Spleen (tissue), 11 donors: ENCODE results near the gene ERC1. TPM values are rescaled to one million over a fixed set of nuclear protein-coding genes. Genes with fewer than 3 reads are reported as not detected.
"Not testable (repeated sequence)": the region's sequence is repeated elsewhere in the genome, so short reads cannot be mapped to it uniquely, and the experiment has no call there.

ENCODE experiments used
- DNase-seq: peaks from one replicate; pipeline ENCODE4 v3.0.0-alpha.2; 2020
- H3K27ac ChIP-seq, 8 donors: fragments of 200-600 bp; sonication (generic) in 7 of 8; 1 replicate in 4 of 8; 2 replicates in 4 of 8; pipeline versions ENCODE4 v1.5.0 to v1.8.0; 2016 to 2021; ENCODE audit warnings: inconsistent platforms in 4 of 8, mild to moderate bottlenecking in 4 of 8, moderate library complexity in 1 of 8
- H3K27me3 ChIP-seq, 7 donors: fragments of 200-600 bp; sonication (generic) in 6 of 7; replicated peaks in 1 of 7; 1 replicate in 4 of 7; 2 replicates in 3 of 7; pipeline versions ENCODE4 v1.5.0 to v1.8.0; 2016 to 2021; ENCODE audit warnings: inconsistent platforms in 3 of 7, mild to moderate bottlenecking in 1 of 7
- H3K36me3 ChIP-seq, 6 donors: fragments of 200-600 bp; sonication (generic) in 5 of 6; 1 replicate in 4 of 6; 2 replicates in 2 of 6; pipeline versions ENCODE4 v1.5.0 to v1.8.0; 2016 to 2021; ENCODE audit warnings: inconsistent platforms in 2 of 6
- H3K4me1 ChIP-seq, 6 donors: fragments of 200-600 bp; sonication (generic) in 5 of 6; 1 replicate in 3 of 6; 2 replicates in 3 of 6; pipeline versions ENCODE4 v1.5.0 to v1.8.0; 2016 to 2021; ENCODE audit warnings: inconsistent platforms in 3 of 6
- H3K4me3 ChIP-seq, 8 donors: fragments of 200-600 bp; sonication (generic) in 7 of 8; 1 replicate in 4 of 8; 2 replicates in 4 of 8; pipeline versions ENCODE4 v1.5.0 to v1.8.0; 2016 to 2021; ENCODE audit warnings: inconsistent platforms in 4 of 8, mild to moderate bottlenecking in 4 of 8, moderate library complexity in 2 of 8
- H3K9me3 ChIP-seq, 8 donors: fragments of 200-600 bp; sonication (generic) in 7 of 8; 1 replicate in 4 of 8; 2 replicates in 4 of 8; pipeline versions ENCODE4 v1.5.0 to v1.8.0; 2016 to 2021; ENCODE audit warnings: inconsistent platforms in 4 of 8
- POLR2A ChIP-seq, 3 donors: fragments of 450-650 bp; IDR thresholded peaks; one replicate each; pipeline ENCODE4 v1.5.1; 2017; ENCODE audit warnings: antibody characterized with exemption in 3 of 3, mild to moderate bottlenecking in 1 of 3
- POLR2AphosphoS5 ChIP-seq, 3 donors: sonication (generic); formaldehyde crosslinking; IDR thresholded peaks; one replicate each; pipeline ENCODE4 v1.5.1; 2017; ENCODE audit warnings: antibody characterized with exemption in 3 of 3
- WGBS, 5 donors: extraction: QIAGEN DNeasy Blood & Tissue Kit in 3 of 5; methylation state at CpG; one replicate each; pipeline versions ENCODE4 v1.1.5 to v1.1.7; 2013 to 2018; 5-methylcytosine and 5-hydroxymethylcytosine counted together
- intact Hi-C: fragments of 100-400 bp; cut with DNase I; formaldehyde crosslinking; loops from one replicate; pipeline ENCODE4 v1.15.0; 2023; ENCODE audit warnings: low total_unique reads
- polyA plus RNA-seq, 3 donors: library from polyadenylated mRNA; stranded (reverse); fragments of 200-250 nt; gene quantifications; one replicate each; pipeline ENCODE4 v1.2.1, GENCODE V29; 2013
- total RNA-seq, 7 donors: library from RNA; depleted of rRNA in 3 of 7; stranded (reverse); fragments of >200 nt in 3 of 7; fragmentation: NEBNext Ultra II Directional in 4 of 7; extraction: Animal tissue kit (Norgen Biotek cat#: 25700) in 4 of 7; gene quantifications; one replicate each; pipeline versions ENCODE4 v1.1.0 to v1.2.1, GENCODE V29; 2016 to 2021
- TF ChIP-seq, protein P1 (sequence below), 11 experiments: fragments of 200-600 bp in 7 of 11; fragments of 450-650 bp in 4 of 11; sonication (generic) in 4 of 11; IDR thresholded peaks in 8 of 11; conservative IDR thresholded peaks in 3 of 11; 1 replicate in 7 of 11; 2 replicates in 4 of 11; pipeline versions ENCODE4 v1.4.0 to v1.8.0; 2016 to 2021; ENCODE audit warnings: antibody characterized with exemption in 11 of 11, inconsistent platforms in 4 of 11, mild to moderate bottlenecking in 1 of 11
- donor health status: healthy with polysubstance abuse.
- donor health status: DM: no; HTN: no; CAD: no; lungs with moderate emphysema.
- donor health status: DM: no; HTN: no; CAD: no.
- donor health status: Bipolar disorder and iron deficiency.
- donor health status: healthy.
- donor health status: DM: no; HTN: no; CAD: no.
- donor health status: DM: yes; HTN: yes; CAD: no.

ERC1 gene
- total and polyA plus RNA-seq, 10 donors, result 1.2 to 73.4 (median 42.6) TPM

DNA sequence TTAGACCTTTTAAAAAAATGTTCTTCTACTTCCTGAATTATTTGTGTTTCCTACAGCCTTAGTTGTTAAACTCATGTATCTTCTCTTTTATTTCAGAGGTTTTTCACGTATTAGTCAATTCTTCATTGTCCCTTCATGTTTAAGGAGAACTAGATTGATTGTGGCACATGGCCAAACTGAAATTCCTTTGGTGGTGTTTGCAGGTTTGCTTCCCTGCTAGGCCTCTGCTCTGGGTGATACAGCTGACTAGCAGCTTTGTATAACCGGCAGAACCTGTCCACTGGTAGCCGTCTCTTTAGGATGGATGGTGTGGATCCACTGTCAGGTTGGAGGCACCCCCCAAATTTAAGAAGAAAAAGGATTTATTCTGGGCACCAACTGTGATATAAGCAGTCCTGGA lies 341.3 kb downstream of the ERC1 start:
- no peak for TF ChIP-seq POLR2A (IDR thresholded peaks at IDR 0.05)
- no peak for TF ChIP-seq POLR2AphosphoS5 (IDR thresholded peaks at IDR 0.05)
- TF ChIP-seq, protein P1, sequence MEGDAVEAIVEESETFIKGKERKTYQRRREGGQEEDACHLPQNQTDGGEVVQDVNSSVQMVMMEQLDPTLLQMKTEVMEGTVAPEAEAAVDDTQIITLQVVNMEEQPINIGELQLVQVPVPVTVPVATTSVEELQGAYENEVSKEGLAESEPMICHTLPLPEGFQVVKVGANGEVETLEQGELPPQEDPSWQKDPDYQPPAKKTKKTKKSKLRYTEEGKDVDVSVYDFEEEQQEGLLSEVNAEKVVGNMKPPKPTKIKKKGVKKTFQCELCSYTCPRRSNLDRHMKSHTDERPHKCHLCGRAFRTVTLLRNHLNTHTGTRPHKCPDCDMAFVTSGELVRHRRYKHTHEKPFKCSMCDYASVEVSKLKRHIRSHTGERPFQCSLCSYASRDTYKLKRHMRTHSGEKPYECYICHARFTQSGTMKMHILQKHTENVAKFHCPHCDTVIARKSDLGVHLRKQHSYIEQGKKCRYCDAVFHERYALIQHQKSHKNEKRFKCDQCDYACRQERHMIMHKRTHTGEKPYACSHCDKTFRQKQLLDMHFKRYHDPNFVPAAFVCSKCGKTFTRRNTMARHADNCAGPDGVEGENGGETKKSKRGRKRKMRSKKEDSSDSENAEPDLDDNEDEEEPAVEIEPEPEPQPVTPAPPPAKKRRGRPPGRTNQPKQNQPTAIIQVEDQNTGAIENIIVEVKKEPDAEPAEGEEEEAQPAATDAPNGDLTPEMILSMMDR (IDR thresholded peaks at IDR 0.05 in 8 of 11, conservative IDR thresholded peaks at IDR 0.05 in 3 of 11), result no peak
- Histone ChIP-seq H3K9me3 (no peaks in the 10 kb centered on the region), H3K4me1 (peaks cover 0 to 4% (median 0%) of the 10 kb centered on the region in 6 donors), H3K4me3 (no peak overlapping the region), H3K36me3 (no peaks in the 10 kb centered on the region), H3K27me3 (no peaks in the 10 kb centered on the region), H3K27ac (no peak overlapping the region)
- intact Hi-C loops, result no loop called here
- 86 to 96% (median 92%) methylated on average over 3 of the region's 3 CpGs for WGBS, 5 donors
- DNase-seq, result no peak

DNA sequence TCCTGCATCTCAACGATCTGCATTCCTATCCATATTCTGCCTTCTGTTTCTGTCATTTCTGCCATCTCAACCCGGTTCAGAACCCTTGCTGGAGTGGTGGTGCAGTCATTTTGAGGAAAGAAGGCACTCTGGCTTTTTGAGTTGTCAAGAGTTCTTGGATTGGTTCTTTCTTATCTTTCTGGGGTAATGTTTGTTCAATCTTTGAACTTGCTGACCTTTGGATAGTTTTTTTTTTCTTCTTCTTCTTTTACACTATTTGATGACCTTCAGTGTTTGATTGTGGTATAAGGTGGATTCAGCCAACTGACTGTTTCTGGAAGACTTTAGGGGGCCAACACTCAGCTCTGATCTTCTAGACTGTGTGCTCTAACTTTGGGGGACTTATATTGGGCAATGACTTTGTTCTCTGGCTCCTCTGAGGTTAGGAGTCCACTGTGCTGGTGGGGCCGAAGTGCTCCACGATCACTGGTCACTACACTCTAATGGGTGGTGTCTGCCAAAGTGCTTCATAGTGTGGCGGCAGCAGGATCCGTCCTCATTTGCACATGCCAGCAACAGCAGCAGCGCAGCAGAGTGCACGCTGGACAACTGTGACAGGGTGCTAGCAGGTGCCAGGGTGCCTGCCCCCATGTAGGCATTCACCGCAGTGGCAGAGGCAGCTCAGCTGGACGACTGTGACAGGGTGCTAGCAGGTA lies 347.6 kb downstream of the ERC1 start:
- no peak overlapping the region for H3K27ac ChIP-seq
- TF ChIP-seq POLR2A (IDR thresholded peaks at IDR 0.05) (no peak), POLR2AphosphoS5 (IDR thresholded peaks at IDR 0.05) (no peak)
- TF ChIP-seq, protein P1 (IDR thresholded peaks at IDR 0.05 in 8 of 11, conservative IDR thresholded peaks at IDR 0.05 in 3 of 11), result no peak
- no peaks in the 10 kb centered on the region for H3K4me1 ChIP-seq
- H3K27me3 ChIP-seq, result no peaks in the 10 kb centered on the region
- WGBS, 5 donors, result 88 to 97% (median 93%) methylated on average over 6 to 10 of the region's 10 CpGs
- H3K36me3 ChIP-seq, result peaks cover 0 to 19% (median 0%) of the 10 kb centered on the region in 6 donors
- intact Hi-C loops, result no loop called here
- DNase-seq, result no peak
- peaks cover 0 to 4% (median 0%) of the 10 kb centered on the region in 8 donors for H3K9me3 ChIP-seq
- H3K4me3 ChIP-seq, result no peak overlapping the region

DNA sequence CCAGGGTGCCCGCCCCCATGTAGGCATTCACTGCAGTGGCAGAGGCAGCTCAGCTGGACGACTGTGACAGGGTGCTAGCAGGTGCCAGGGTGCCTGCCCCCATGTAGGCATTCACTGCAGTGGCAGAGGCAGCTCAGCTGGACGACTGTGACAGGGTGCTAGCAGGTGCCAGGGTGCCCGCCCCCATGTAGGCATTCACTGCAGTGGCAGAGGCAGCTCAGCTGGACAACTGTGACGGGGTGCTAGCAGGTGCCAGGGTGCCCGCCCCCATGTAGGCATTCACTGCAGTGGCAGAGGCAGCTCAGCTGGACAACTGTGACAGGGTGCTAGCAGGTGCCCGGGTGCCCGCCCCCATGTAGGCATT lies 348.1 kb downstream of the ERC1 start:
- intact Hi-C loops, H3K27ac ChIP-seq, DNase-seq, H3K9me3 ChIP-seq, H3K27me3 ChIP-seq, H3K4me1 ChIP-seq, H3K4me3 ChIP-seq: not testable (repeated sequence)
- peaks cover 0 to 19% (median 0%) of the 10 kb centered on the region in 6 donors for H3K36me3 ChIP-seq
- WGBS, 5 donors, result 87 to 96% (median 92%) methylated on average over 2 to 8 of the region's 8 CpGs

DNA sequence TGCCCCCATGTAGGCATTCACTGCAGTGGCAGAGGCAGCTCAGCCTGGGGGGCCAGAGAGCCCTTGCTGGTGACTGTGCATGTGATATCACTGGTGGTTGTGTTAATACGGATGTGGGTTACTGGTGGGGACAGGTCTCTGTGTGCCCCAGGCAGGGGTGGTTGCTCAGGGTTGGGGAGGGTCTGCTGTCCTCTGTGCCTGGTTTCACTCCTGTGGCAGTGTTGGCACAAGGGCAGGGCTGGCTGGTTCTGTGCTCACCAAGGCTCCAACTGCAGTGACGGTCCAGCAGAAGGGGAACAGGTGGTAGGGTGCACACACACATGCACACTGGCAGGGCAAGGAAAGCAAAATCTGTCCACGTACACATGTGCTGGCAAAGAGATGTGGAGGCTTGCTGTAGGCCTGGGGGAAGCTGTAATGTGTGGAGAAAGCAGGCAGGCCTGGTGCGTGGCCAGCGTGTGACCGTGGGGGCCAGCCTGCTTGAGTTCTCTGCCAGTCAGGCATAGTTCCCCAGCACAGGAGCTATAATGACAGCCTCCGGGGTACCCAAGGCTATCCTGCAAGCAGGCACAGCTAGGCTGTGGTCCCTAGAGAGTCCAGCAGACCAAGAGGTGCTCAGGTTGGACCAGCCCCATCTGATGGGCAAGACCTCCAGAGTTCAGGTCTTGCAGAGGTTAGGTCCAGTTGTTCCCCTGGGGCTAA lies 348.7 kb downstream of the ERC1 start:
- peaks cover 0 to 2% (median 0%) of the 10 kb centered on the region in 6 donors for H3K4me1 ChIP-seq
- no peak overlapping the region for H3K4me3 ChIP-seq
- intact Hi-C loops, result no loop called here
- no peak for DNase-seq
- peaks cover 0 to 19% (median 0%) of the 10 kb centered on the region in 6 donors for H3K36me3 ChIP-seq
- H3K9me3 ChIP-seq, result peaks cover 0 to 4% (median 0%) of the 10 kb centered on the region in 8 donors
- no peaks in the 10 kb centered on the region for H3K27me3 ChIP-seq
- WGBS, 5 donors, result 85 to 96% (median 91%) methylated on average over 6 to 7 of the region's 7 CpGs
- no peak overlapping the region for H3K27ac ChIP-seq
- TF ChIP-seq, protein P1 (IDR thresholded peaks at IDR 0.05 in 8 of 11, conservative IDR thresholded peaks at IDR 0.05 in 3 of 11), result no peak
- TF ChIP-seq POLR2AphosphoS5 (IDR thresholded peaks at IDR 0.05) (no peak), POLR2A (IDR thresholded peaks at IDR 0.05) (no peak)

DNA sequence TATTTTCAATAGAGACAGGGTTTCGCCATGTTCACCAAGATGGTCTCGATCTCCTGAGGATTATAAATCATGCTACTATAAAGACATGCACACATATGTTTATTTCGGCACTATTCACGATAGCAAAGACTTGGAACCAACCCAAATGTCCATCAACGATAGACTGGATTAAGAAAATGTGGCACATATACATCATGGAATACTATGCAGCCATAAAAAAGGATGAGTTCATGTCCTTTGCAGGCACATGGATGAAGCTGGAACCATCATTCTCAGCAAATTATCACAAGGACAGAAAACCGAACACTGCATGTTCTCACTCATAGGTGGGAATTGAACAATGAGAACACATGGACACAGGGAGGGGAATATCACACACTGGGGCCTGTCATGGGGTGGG lies 350.2 kb downstream of the ERC1 start:
- H3K27ac ChIP-seq, H3K4me3 ChIP-seq, H3K27me3 ChIP-seq, DNase-seq, H3K9me3 ChIP-seq, H3K4me1 ChIP-seq, intact Hi-C loops: not testable (repeated sequence)
- WGBS, 5 donors, result 87 to 97% (median 89%) methylated on average over 6 of the region's 6 CpGs
- H3K36me3 ChIP-seq, result peaks cover 0 to 19% (median 0%) of the 10 kb centered on the region in 6 donors
